GM23338 (cell line): ENCODE results near the gene FXYD6. TPM values are rescaled to one million over a fixed set of nuclear protein-coding genes. Genes with fewer than 3 reads are reported as not detected.
"Not testable (repeated sequence)": the region's sequence is repeated elsewhere in the genome, so short reads cannot be mapped to it uniquely, and the experiment has no call there.

Experiments
- ATAC-seq: fragments of 200-7000 bp; cut with Tn5 transposase; 3 replicates; pipeline ENCODE4 v1.9.1; 2020
- DNase-seq: peaks from one replicate; pipeline ENCODE4 v3.0.0-alpha.2; 2015; ENCODE audit warnings: low spot score
- H2AFZ ChIP-seq: fragments of 200-600 bp; sonication (generic); 2 replicates; pipeline ENCODE4 v1.8.0; 2016; ENCODE audit warnings: antibody characterized with exemption, mild to moderate bottlenecking, moderate library complexity
- H3F3A ChIP-seq: fragments of 200-600 bp; sonication (generic); replicated peaks from 2 replicates; pipeline ENCODE4 v1.8.0; 2017; ENCODE audit warnings: antibody characterized with exemption, mixed run types, low read depth
- H3K27ac ChIP-seq: fragments of 200-600 bp; sonication (generic); 2 replicates; pipeline ENCODE4 v1.6.1; 2016; ENCODE audit warnings: low read depth
- H3K27me3 ChIP-seq: fragments of 200-600 bp; sonication (generic); 2 replicates; pipeline ENCODE4 v1.8.0; 2016; ENCODE audit warnings: mild to moderate bottlenecking, mixed run types, moderate library complexity; ENCODE audit not compliant: insufficient read depth
- H3K36me3 ChIP-seq: fragments of 200-600 bp; sonication (generic); 2 replicates; pipeline ENCODE4 v1.8.0; 2016; ENCODE audit warnings: mild to moderate bottlenecking; ENCODE audit not compliant: insufficient read depth
- H3K4me1 ChIP-seq: fragments of 200-600 bp; sonication (generic); 2 replicates; pipeline ENCODE4 v1.8.0; 2016; ENCODE audit warnings: mild to moderate bottlenecking, moderate library complexity; ENCODE audit not compliant: insufficient read depth
- H3K4me2 ChIP-seq: fragments of 200-600 bp; sonication (generic); 2 replicates; pipeline ENCODE4 v1.7.1; 2017; ENCODE audit warnings: mixed run types
- H3K4me3 ChIP-seq: fragments of 200-600 bp; sonication (generic); 2 replicates; pipeline ENCODE4 v1.6.1; 2016; ENCODE audit warnings: mixed run types
- H3K79me2 ChIP-seq: fragments of 200-600 bp; sonication (generic); replicated peaks from 2 replicates; pipeline ENCODE4 v1.8.0; 2017; ENCODE audit warnings: mild to moderate bottlenecking; ENCODE audit not compliant: insufficient read depth
- H3K9me2 ChIP-seq: fragments of 200-600 bp; sonication (generic); 2 replicates; pipeline ENCODE4 v1.8.0; 2017; ENCODE audit not compliant: insufficient read depth
- H4K20me1 ChIP-seq: fragments of 200-600 bp; sonication (generic); replicated peaks from 2 replicates; pipeline ENCODE4 v1.8.0; 2017; ENCODE audit warnings: mild to moderate bottlenecking; ENCODE audit not compliant: insufficient read depth
- H3K27ac Mint-ChIP-seq: 2 replicates; pipeline ENCODE4 v1.8.0; 2020; ENCODE audit warnings: inconsistent platforms, mild to moderate bottlenecking, moderate library complexity, mixed read lengths
- H3K27me3 Mint-ChIP-seq: 3 replicates; pipeline ENCODE4 v1.8.0; 2022; ENCODE audit warnings: low read depth, mild to moderate bottlenecking, moderate library complexity, mixed read lengths, inconsistent platforms; ENCODE audit not compliant: insufficient read depth, poor library complexity
- H3K36me3 Mint-ChIP-seq: 3 replicates; pipeline ENCODE4 v1.8.0; 2021; ENCODE audit warnings: low read depth, mild to moderate bottlenecking, inconsistent platforms, moderate library complexity, mixed read lengths
- H3K4me1 Mint-ChIP-seq: 3 replicates; pipeline ENCODE4 v1.8.0; 2020; ENCODE audit warnings: mild to moderate bottlenecking, inconsistent platforms, mixed read lengths
- H3K4me3 Mint-ChIP-seq: 3 replicates; pipeline ENCODE4 v1.8.0; 2021; ENCODE audit warnings: moderate library complexity, mild to moderate bottlenecking, inconsistent platforms, mixed read lengths
- H3K9me3 Mint-ChIP-seq: 3 replicates; pipeline ENCODE4 v1.8.0; 2020; ENCODE audit warnings: moderate library complexity, mild to moderate bottlenecking, inconsistent platforms, mixed read lengths
- EZH2 ChIP-seq: fragments of 200-600 bp; sonication (generic); IDR thresholded peaks from one replicate; pipeline ENCODE4 v1.8.0; 2017; ENCODE audit warnings: antibody characterized with exemption, mild to moderate bottlenecking, low read depth; ENCODE audit not compliant: unreplicated experiment
- ZNF462 ChIP-seq: fragments of 250-450 bp; sonication (Bioruptor Pico); IDR thresholded peaks from 2 replicates; pipeline ENCODE4 v1.5.0; 2020; ENCODE audit warnings: mild to moderate bottlenecking, moderate library complexity
- polyA plus RNA-seq: library from polyadenylated mRNA; unstranded; fragments of >200 nt; fragmentation: Nextera tagmentation; extraction: Ambion mirVana; gene quantifications from 2 replicates; pipeline ENCODE4 v1.2.1, GENCODE V29; 2016
- total RNA-seq: library from RNA; depleted of rRNA; stranded (reverse); fragments of >200 nt; shearing (Covaris generic); gene quantifications from 2 replicates; pipeline ENCODE4 v1.2.3, GENCODE V29; 2014

Gene FXYD6
- total and polyA plus RNA-seq, 2 experiments from 2014 or later, result 26.2 to 30.7 TPM

GRCh38 chr11:117814204-117814765 is 62.2 kb downstream of the FXYD6 start:
- Mint-ChIP-seq H3K4me3 (no peak overlapping the region), H3K9me3 (no peaks in the 10 kb centered on the region), H3K4me1 (peaks cover 38% of the 10 kb centered on the region), H3K36me3 (no peaks in the 10 kb centered on the region; the same call in 2 of the 3 replicates), H3K27me3 (peaks cover 11% of the 10 kb centered on the region), H3K27ac (no peak overlapping the region)
- Histone ChIP-seq H3K27me3 (no peaks in the 10 kb centered on the region), H2AFZ (peak overlapping the region; percentile 59; the same call in 1 of the 2 replicates), H3F3A (no peaks in the 10 kb centered on the region), H4K20me1 (no peaks in the 10 kb centered on the region; the same call in 1 of the 2 replicates), H3K4me3 (no peak overlapping the region), H3K79me2 (no peaks in the 10 kb centered on the region), H3K4me1 (peaks cover 8% of the 10 kb centered on the region; the same call in 1 of the 2 replicates), H3K9me2 (no peaks in the 10 kb centered on the region), H3K4me2 (no peak overlapping the region), H3K27ac (no peak overlapping the region), H3K36me3 (no peaks in the 10 kb centered on the region)
- DNase-seq (no peak), ATAC-seq (no peak)
- TF ChIP-seq ZNF462 (CRISPR knock-in tag) (no peak), EZH2 (no peak)

DNA sequence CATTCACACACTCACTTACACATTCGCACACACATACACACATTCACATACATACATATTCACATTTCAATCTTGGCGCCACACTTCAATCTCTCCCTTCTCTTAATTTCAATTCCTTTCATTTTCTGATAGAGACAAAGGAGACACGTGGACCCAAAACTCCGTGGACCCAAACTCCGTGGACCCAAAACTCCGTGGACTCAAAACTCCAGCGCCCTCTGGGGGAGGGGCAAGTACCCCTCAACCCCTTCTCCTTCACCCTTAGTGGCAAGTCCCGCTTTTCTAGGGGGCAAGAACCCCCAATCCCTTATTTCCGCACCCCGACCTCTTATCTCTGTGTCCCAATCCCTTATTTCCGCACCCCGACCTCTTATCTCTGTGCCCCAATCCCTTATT is 66.4 kb downstream of the FXYD6 start:
- H3K27ac ChIP-seq, ATAC-seq, H4K20me1 ChIP-seq, H3K4me3 ChIP-seq, H3K9me3 Mint-ChIP-seq, H3K36me3 ChIP-seq, H2AFZ ChIP-seq, H3K27me3 Mint-ChIP-seq, H3K36me3 Mint-ChIP-seq, DNase-seq, H3K4me1 ChIP-seq, H3K4me3 Mint-ChIP-seq, H3F3A ChIP-seq, H3K27me3 ChIP-seq, H3K79me2 ChIP-seq, H3K9me2 ChIP-seq, H3K27ac Mint-ChIP-seq, H3K4me2 ChIP-seq: not testable (repeated sequence)
- peaks cover 16% of the 10 kb centered on the region for H3K4me1 Mint-ChIP-seq
